ENCODE measurements around the gene SYS1. TPM values are rescaled to one million over a fixed set of nuclear protein-coding genes. Genes with fewer than 3 reads are reported as not detected.

The SYS1 gene
- total RNA-seq, 5 donors from 2014 or later (not counting 1 experiment from before 2014, with no cell fraction given), result 53.1 to 86.9 (median 58.2) TPM

GRCh38 chr20:45359069-45359405, 3.9 kb upstream of the SYS1 start:
- WGBS (ENCODE audit: insufficient coverage), result 100% methylated on average over 2 of the region's 7 CpGs
- POLR2A ChIA-PET, result no interaction called here
- Mint-ChIP-seq H3K4me3 (no peak overlapping the region), H3K27me3 (no peaks in the 10 kb centered on the region), H3K36me3 (no peaks in the 10 kb centered on the region), H3K27ac (no peak overlapping the region), H3K4me1 (peaks cover 13 to 48% (median 43%) of the 10 kb centered on the region in 3 donors), H3K9me3 (no peaks in the 10 kb centered on the region)
- no peak overlapping the region for H3K27ac ChIP-seq (ENCODE audit: low read length)
- H3K36me3 ChIP-seq (ENCODE audit: control insufficient read depth in 2 of 2, extremely low read depth in 1 of 2, insufficient read depth in 1 of 2, low read length in 1 of 2), result no peaks in the 10 kb centered on the region
- H3K4me1 ChIP-seq (ENCODE audit: control insufficient read depth in 1 of 2, extremely low read depth in 1 of 2, insufficient read depth in 2 of 2, low read length in 2 of 2), result peaks cover 4 to 12% of the 10 kb centered on the region in 2 experiments
- no peak for DNase-seq
- H3K9me3 ChIP-seq, result no peaks in the 10 kb centered on the region
- no peak overlapping the region for H3K4me3 ChIP-seq (ENCODE audit: control insufficient read depth in 1 of 2, extremely low read depth in 1 of 2, low read length in 1 of 2)
- CTCF ChIA-PET, result interaction anchor here in 1 of 2 donors (5.8 kb wide), 1 partner anchor 77 kb away, joined by 95 read pairs; no protein-coding TSS in a partner anchor
- no peaks in the 10 kb centered on the region for H3K27me3 ChIP-seq (replicated peaks in 1 of 2; ENCODE audit: control insufficient read depth in 2 of 2, extremely low read depth in 1 of 2, insufficient read depth in 2 of 2, low read length in 1 of 2)
- ATAC-seq (replicated peaks in 1 of 4), result no peak

- H3K9me3 Mint-ChIP-seq, result no peaks in the 10 kb centered on the region
- 87% methylated on average over 4 of the region's 9 CpGs for WGBS (ENCODE audit: insufficient coverage)
- CTCF ChIA-PET, result interaction anchor here in 1 of 2 donors (5.8 kb wide), 1 partner anchor 77 kb away, joined by 95 read pairs; no protein-coding TSS in a partner anchor
Observed at GRCh38 chr20:45359406-45360148, 3.4 kb upstream of the SYS1 start.

DNA sequence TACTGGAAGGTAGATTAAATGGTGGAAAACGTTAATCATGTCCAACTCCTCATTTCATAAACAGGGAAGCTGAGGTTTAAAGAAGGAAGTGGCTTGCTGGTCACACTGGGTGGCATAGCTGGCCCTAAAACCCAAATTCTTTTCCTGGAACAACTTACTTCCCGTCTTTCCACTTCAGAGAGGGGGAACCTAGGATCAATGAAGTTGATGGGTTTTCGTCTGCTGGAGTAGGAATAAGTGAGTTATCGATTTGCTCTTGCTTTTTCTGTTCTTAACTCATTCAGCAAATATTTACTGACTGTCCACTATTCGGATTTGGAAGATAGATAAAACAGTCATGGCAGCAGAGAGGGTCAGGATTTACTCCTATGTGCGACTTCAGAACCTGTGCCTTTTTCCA, 1.2 kb upstream of the SYS1 start:
- Mint-ChIP-seq H3K9me3 (no peaks in the 10 kb centered on the region), H3K27ac (no peak overlapping the region), H3K4me1 (peaks cover 31 to 47% (median 45%) of the 10 kb centered on the region in 3 donors), H3K4me3 (no peak overlapping the region), H3K27me3 (no peaks in the 10 kb centered on the region), H3K36me3 (peaks cover 12% of the 10 kb centered on the region)
- H3K4me3 ChIP-seq (ENCODE audit: control insufficient read depth in 1 of 2, extremely low read depth in 1 of 2, low read length in 1 of 2), result no peak overlapping the region
- H3K27ac ChIP-seq (ENCODE audit: low read length), result no peak overlapping the region
- H3K4me1 ChIP-seq (ENCODE audit: control insufficient read depth in 1 of 2, extremely low read depth in 1 of 2, insufficient read depth in 2 of 2, low read length in 2 of 2), result peaks cover 19 to 31% of the 10 kb centered on the region in 2 experiments
- no peak for ATAC-seq (replicated peaks in 1 of 4)
- DNase-seq, result no peak
- H3K9me3 ChIP-seq, result no peaks in the 10 kb centered on the region
- WGBS (ENCODE audit: insufficient coverage), result no CpG with 5 or more reads among the region's 6 CpGs
- POLR2A ChIA-PET, result no interaction called here
- no peaks in the 10 kb centered on the region for H3K27me3 ChIP-seq (replicated peaks in 1 of 2; ENCODE audit: control insufficient read depth in 2 of 2, extremely low read depth in 1 of 2, insufficient read depth in 2 of 2, low read length in 1 of 2)
- CTCF ChIA-PET, result interaction anchor here (0.6 to 5.8 kb wide), 5 partner anchors 11 to 409 kb away, joined by 3 to 95 read pairs (median 8); no protein-coding TSS in a partner anchor
- H3K36me3 ChIP-seq (ENCODE audit: control insufficient read depth in 2 of 2, extremely low read depth in 1 of 2, insufficient read depth in 1 of 2, low read length in 1 of 2), result peaks cover 4 to 22% of the 10 kb centered on the region in 2 donors

More at GRCh38 chr20:45359406-45360148, 3.4 kb upstream of the SYS1 start:
- Histone ChIP-seq H3K4me1 (ENCODE audit: control insufficient read depth in 1 of 2, extremely low read depth in 1 of 2, insufficient read depth in 2 of 2, low read length in 2 of 2) (peaks cover 5 to 17% of the 10 kb centered on the region in 2 experiments), H3K9me3 (no peaks in the 10 kb centered on the region), H3K27me3 (replicated peaks in 1 of 2; ENCODE audit: control insufficient read depth in 2 of 2, extremely low read depth in 1 of 2, insufficient read depth in 2 of 2, low read length in 1 of 2) (no peaks in the 10 kb centered on the region), H3K27ac (ENCODE audit: low read length) (no peak overlapping the region), H3K36me3 (ENCODE audit: control insufficient read depth in 2 of 2, extremely low read depth in 1 of 2, insufficient read depth in 1 of 2, low read length in 1 of 2) (no peaks in the 10 kb centered on the region), H3K4me3 (ENCODE audit: control insufficient read depth in 1 of 2, extremely low read depth in 1 of 2, low read length in 1 of 2) (no peak overlapping the region)
- H3K36me3 Mint-ChIP-seq, result no peaks in the 10 kb centered on the region
- H3K27ac Mint-ChIP-seq, result no peak overlapping the region
- no peak overlapping the region for H3K4me3 Mint-ChIP-seq
- H3K4me1 Mint-ChIP-seq, result peaks cover 16 to 45% (median 43%) of the 10 kb centered on the region in 3 donors
- no peaks in the 10 kb centered on the region for H3K27me3 Mint-ChIP-seq
- no peak for ATAC-seq (replicated peaks in 1 of 4)
- no peak for DNase-seq
- POLR2A ChIA-PET, result interaction anchor here in 1 of 2 donors (0.6 kb wide), 1 partner anchor 1913 kb away, joined by 3 read pairs; no protein-coding TSS in a partner anchor

- CTCF ChIA-PET, result interaction anchor here (0.6 to 5.8 kb wide), 20 partner anchors 9 to 742 kb away, joined by 3 to 95 read pairs (median 6); partner anchors contain the start of gene PIGT (in 2 of the 2)
- Histone ChIP-seq H3K9me3 (no peaks in the 10 kb centered on the region), H3K4me3 (ENCODE audit: control insufficient read depth in 1 of 2, extremely low read depth in 1 of 2, low read length in 1 of 2) (peak overlapping the region; percentile 83 to 92), H3K27ac (ENCODE audit: low read length) (peak overlapping the region; percentile 96), H3K36me3 (ENCODE audit: control insufficient read depth in 2 of 2, extremely low read depth in 1 of 2, insufficient read depth in 1 of 2, low read length in 1 of 2) (peaks cover 8 to 39% of the 10 kb centered on the region in 2 donors), H3K4me1 (ENCODE audit: control insufficient read depth in 1 of 2, extremely low read depth in 1 of 2, insufficient read depth in 2 of 2, low read length in 2 of 2) (peaks cover 34 to 50% of the 10 kb centered on the region in 2 experiments), H3K27me3 (replicated peaks in 1 of 2; ENCODE audit: control insufficient read depth in 2 of 2, extremely low read depth in 1 of 2, insufficient read depth in 2 of 2, low read length in 1 of 2) (no peaks in the 10 kb centered on the region)
- Mint-ChIP-seq H3K27ac (peak overlapping the region; percentile 99 to 100), H3K9me3 (no peaks in the 10 kb centered on the region), H3K4me1 (peaks cover 50 to 55% (median 55%) of the 10 kb centered on the region in 3 donors), H3K27me3 (no peaks in the 10 kb centered on the region), H3K36me3 (peaks cover 29% of the 10 kb centered on the region), H3K4me3 (peak overlapping the region; percentile 86 to 99 (median 98))
- DNase-seq (no peak), ATAC-seq (replicated peaks in 1 of 4) (no peak)
- POLR2A ChIA-PET, result interaction anchor here (0.7 to 2.4 kb wide), 6 partner anchors 9 to 460 kb away, joined by 4 to 19 read pairs (median 6); partner anchors contain the start of gene PIGT (in 1 of the 2)
- 15% methylated on average over 20 of the region's 23 CpGs for WGBS (ENCODE audit: insufficient coverage)
Observed at GRCh38 chr20:45363611-45364492, 896 bp downstream of the SYS1 start.

GRCh38 chr20:45365444-45365970, 2.6 kb downstream of the SYS1 start:
- H3K36me3 ChIP-seq (ENCODE audit: control insufficient read depth in 2 of 2, extremely low read depth in 1 of 2, insufficient read depth in 1 of 2, low read length in 1 of 2), result peaks cover 8 to 43% of the 10 kb centered on the region in 2 donors
- H3K4me1 Mint-ChIP-seq, result peaks cover 59 to 61% (median 60%) of the 10 kb centered on the region in 3 donors
- peaks cover 34% of the 10 kb centered on the region for H3K36me3 Mint-ChIP-seq
- ChIA-PET CTCF (interaction anchor here (0.6 to 1.6 kb wide), 2 partner anchors 8 to 405 kb away, joined by 3 to 4 read pairs; no protein-coding TSS in a partner anchor), POLR2A (interaction anchor here in 1 of 2 donors (1.1 kb wide), 2 partner anchors 42 to 53 kb away, joined by 3 read pairs; no protein-coding TSS in a partner anchor)
- H3K9me3 ChIP-seq, result no peaks in the 10 kb centered on the region
- no peaks in the 10 kb centered on the region for H3K27me3 Mint-ChIP-seq
- WGBS (ENCODE audit: insufficient coverage), result 93% methylated on average over 2 of the region's 5 CpGs
- H3K4me1 ChIP-seq (ENCODE audit: control insufficient read depth in 1 of 2, extremely low read depth in 1 of 2, insufficient read depth in 2 of 2, low read length in 2 of 2), result peaks cover 40 to 50% of the 10 kb centered on the region in 2 experiments
- no peaks in the 10 kb centered on the region for H3K9me3 Mint-ChIP-seq
- no peak for DNase-seq
- H3K27ac Mint-ChIP-seq, result peak overlapping the region; percentile 32 to 53
- no peaks in the 10 kb centered on the region for H3K27me3 ChIP-seq (replicated peaks in 1 of 2; ENCODE audit: control insufficient read depth in 2 of 2, extremely low read depth in 1 of 2, insufficient read depth in 2 of 2, low read length in 1 of 2)
- ATAC-seq (replicated peaks in 1 of 4), result no peak
- no peak overlapping the region for H3K4me3 ChIP-seq (ENCODE audit: control insufficient read depth in 1 of 2, extremely low read depth in 1 of 2, low read length in 1 of 2)
- H3K4me3 Mint-ChIP-seq, result peak overlapping the region in 2 of 3 donors; percentile 6 to 29
- H3K27ac ChIP-seq (ENCODE audit: low read length), result peak overlapping the region; percentile 1
